GM21390 (cell line): ENCODE measurements around the gene TRIM2.
A peak's percentile ranks its signal among the peaks of the same experiment; 100 is the strongest.

Source experiments
- ATAC-seq: cut with Tn5 transposase; IDR thresholded peaks from one replicate; pipeline ENCODE4 v1.9.1; 2021; ENCODE audit not compliant: unreplicated experiment

Gene TRIM2

GRCh38 chr4:153332936-153333335 lies 128.7 kb downstream of the TRIM2 start:
- ATAC-seq, result no peak

- no peak for ATAC-seq
Observed at GRCh38 chr4:153333874-153334273, 129.6 kb downstream of the TRIM2 start.

DNA sequence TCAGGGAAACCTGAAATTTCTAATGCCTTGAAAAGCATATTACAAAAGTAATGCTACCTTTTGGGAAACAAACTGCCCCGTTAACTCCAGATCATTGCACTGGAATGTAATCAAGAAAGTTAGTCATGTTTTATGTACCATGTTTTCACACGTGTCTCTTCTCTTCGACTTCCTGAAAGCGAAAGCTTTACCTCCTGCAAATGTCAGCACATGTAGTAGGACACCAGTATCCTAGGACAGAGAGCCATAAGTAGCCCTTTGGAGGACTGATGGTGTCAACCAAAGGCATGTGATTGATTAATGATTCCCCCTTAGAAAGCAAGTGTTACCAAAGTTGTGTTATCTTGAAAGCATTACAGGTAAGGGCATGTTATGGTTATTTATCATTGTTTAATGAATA lies 131.4 kb downstream of the TRIM2 start:
- no peak for ATAC-seq

DNA sequence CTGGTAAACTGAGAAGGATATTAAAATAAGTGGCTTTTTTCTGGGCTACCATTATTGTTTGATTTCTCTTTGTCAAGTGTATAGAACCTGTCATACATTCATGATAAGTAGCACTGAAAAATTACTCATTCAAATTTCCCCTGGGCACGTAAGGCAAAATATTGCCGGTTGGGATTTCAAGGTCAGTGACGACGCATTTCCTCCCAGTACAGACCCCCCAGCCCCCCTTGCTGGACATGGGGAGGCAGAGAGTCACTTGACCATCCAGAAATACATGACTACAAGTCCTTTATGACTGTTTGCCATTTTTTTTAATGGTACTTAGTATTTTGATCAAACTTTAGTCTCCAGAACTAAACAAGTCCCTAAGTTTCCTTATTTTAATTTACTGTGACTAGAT lies 133.4 kb downstream of the TRIM2 start:
- ATAC-seq, result no peak

DNA sequence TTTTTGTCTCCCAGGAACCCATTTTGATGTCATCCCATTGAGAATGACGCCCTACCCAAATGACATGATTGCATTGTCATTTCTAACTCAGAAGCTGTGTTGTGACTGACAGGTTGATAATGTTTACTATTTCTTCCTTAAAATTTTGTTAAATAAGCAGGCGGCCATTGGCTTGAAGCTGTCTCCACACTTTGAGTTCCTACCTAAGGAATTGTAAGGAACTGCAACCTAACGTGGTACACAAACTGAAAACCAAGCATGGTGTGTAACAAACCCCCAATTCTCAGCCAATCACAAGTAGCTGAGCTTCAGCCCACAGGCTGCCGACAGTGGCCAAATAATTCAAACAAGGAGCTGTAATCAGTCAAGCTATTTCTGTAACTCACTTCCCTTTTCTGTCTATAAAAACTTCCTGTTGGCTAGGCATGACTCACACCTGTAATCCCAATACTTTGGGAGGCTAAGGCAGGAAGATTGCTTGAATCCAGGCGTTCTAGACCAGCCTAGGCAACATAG lies 137.4 kb downstream of the TRIM2 start:
- no peak for ATAC-seq

- no peak for ATAC-seq
Observed at GRCh38 chr4:153342751-153343552, 138.7 kb downstream of the TRIM2 start.

GRCh38 chr4:153344131-153345011 lies 140.1 kb downstream of the TRIM2 start, which contains the start of gene MND1:
Gene MND1, plus strand, starts transcription at chr4:153344688. Its CDS starts 50 bp downstream, at chr4:153344738.
- peak; percentile 79 for ATAC-seq

- ATAC-seq, result peak; percentile 30
Observed at GRCh38 chr4:153345012-153345981, 141.1 kb downstream of the TRIM2 start.

DNA sequence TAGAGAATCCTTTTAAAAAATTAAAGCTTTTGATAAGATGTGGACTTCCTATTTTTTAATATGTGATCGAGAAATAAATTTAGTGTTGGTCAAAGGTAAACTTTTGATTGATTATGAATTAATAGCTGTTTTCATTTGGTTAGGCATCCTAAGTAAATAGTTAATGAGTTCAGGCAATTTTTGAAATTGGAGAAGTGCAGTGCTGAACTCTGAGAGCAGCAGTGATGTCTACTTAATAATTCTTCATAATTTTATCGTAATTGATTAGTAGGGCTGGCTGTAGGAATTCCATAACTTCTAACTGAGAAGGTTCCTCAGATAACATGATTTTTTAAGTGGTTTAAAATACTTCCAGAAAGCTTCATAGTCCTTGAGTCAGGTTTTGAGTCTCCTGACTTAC lies 141.8 kb downstream of the TRIM2 start:
- ATAC-seq, result no peak

DNA sequence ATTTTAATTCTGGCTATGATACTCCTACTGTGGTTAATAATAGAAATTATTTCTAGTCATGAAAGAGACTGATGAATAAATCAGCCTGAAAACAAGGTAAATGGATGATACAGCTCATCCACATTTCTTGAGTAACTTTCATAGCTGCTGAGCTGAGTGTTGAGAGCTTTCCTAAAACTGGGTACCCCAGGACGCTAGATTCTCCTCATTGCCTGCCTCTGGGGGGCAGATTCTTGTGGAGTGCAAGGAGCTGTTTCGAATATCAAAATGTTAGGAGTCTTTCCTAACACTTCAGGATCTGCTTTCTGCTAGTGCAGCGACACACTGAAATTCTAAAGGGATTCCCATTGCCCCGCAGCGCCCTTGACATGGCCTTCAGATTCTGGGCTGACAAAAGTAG lies 142.3 kb downstream of the TRIM2 start:
- ATAC-seq, result no peak

DNA sequence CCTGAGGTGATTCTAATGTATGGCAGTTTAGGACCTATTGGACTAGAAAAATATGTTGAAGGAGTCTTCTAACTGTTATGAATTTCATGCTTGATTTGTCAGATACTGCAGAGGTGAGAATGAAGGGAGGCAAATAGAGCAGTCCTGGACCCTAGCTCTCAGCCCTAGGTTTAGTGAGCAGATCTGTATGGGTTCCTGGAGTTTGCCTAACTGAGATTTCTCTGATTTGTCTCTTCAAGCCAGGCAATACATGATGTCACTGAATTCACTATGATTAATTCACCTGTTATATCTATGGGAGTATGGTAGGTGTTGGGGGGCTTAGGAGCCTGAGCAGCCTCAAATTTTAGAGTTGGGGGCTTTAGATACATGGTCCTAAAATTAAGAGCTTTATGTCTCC lies 142.9 kb downstream of the TRIM2 start:
- ATAC-seq, result no peak

- no peak for ATAC-seq
Observed at GRCh38 chr4:153348006-153348405, 143.8 kb downstream of the TRIM2 start.

DNA sequence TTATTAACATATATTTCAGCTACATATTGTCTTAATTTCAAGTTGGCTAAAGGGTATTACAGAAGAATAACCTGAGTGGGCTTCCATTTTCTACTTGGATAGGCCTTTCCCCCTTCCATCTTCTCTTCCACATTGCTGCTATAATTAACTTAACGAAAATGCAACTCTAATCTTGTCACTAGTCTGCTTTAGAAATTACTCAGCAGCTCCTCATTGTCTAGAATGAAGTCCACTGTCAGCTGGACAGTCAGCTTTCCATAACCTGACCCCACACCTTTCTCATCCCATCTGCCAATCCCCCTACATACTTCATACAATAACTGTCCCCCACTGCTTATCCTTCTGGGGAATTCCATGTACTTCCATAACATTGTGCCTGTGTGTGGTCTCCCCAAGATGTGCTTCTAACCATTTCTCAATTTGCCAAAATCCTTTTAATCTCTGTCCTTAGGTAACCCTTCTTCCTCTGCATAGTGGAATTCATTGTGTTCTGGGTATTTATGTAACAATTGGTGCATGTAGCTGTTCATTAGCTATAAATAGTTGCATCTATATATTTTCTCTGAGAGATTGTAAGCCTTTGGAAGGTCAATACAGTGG lies 145.1 kb downstream of the TRIM2 start:
- no peak for ATAC-seq

DNA sequence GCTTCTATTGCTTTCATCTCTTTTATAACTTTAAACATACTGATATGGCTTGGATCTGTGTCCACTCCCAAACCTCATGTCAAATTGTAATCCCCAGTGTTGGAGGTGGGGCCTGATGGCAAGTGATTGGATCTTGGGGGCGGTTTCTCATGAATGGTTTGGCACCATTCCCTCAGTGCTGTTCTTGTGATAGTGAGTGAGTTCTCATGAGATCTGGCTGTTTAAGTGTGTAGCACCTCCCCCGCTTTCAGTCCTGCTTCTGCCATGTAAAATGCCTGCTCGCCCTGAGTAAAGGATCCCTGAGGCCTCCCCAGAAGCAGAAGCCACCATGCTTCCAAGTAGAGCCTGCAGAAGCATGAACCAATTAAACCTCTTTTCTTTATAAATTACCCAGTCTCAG lies 157.9 kb downstream of the TRIM2 start:
- no peak for ATAC-seq

DNA sequence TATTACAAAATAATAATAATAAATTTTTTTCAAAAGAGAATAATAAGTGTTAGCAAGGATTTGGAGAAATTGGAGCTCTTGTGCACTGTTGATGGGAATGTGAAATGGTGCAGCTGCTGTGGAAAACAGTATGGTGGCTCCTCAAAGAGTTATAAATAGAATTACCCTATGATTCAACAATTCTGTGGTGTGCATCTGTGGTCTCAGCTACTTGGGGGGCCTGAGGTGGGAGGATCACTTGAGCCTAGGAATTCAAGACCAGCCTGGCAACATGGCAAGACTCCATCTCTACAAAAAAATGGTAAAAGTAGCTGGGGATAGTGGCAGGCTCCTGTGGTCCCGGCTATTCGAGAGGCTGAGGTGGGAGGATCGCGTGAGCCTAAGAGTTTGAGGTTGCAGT lies 159.8 kb downstream of the TRIM2 start:
- ATAC-seq, result no peak

GRCh38 chr4:153365003-153365402 lies 160.8 kb downstream of the TRIM2 start:
- ATAC-seq, result no peak

- ATAC-seq, result no peak
Observed at GRCh38 chr4:153366486-153366885, 162.2 kb downstream of the TRIM2 start.

DNA sequence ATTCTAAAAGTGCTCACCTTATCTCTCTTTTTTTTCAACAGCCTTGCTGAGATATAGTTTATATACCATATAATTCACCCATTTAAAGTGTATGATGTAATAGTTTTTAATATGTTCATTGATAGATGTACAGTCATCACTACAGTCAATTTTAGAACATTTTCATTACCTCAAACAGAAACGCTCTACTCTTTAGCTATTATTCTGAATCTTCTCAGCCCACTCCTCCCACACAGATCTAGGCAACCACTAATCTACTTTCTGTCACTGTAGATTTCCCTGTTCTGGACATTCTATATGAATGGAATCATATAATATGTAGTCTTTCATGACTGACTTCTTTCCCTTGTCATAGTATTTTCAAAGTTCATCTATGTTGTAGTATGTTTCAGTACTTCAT lies 162.8 kb downstream of the TRIM2 start:
- no peak for ATAC-seq

DNA sequence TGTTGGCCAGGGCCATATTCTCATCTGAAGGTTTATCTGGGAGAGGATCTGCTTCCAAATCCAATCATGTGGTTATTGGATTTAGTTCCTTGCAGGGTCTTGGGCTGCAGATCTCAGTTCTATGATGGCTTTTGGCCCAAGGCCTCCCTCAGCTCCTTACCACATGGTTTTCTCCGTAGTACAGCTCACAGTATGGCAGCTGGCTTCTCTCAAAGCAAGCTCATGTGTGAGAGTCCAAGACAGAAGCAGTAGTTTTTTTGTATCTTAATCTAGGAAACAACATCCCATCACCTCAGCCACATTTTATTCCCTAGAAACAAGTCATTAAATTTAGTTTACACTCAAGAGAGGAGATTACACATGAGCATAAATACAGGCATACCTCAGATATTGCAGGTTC lies 164.8 kb downstream of the TRIM2 start:
- no peak for ATAC-seq

GRCh38 chr4:153371701-153372234 lies 167.5 kb downstream of the TRIM2 start:
- ATAC-seq, result no peak
